ENCODE data around the gene UBXN6. TPM values are rescaled to one million over a fixed set of nuclear protein-coding genes. Genes with fewer than 3 reads are reported as not detected.

Gene UBXN6
- total RNA-seq, 1 donor from 2014 or later = 560 TPM

DNA sequence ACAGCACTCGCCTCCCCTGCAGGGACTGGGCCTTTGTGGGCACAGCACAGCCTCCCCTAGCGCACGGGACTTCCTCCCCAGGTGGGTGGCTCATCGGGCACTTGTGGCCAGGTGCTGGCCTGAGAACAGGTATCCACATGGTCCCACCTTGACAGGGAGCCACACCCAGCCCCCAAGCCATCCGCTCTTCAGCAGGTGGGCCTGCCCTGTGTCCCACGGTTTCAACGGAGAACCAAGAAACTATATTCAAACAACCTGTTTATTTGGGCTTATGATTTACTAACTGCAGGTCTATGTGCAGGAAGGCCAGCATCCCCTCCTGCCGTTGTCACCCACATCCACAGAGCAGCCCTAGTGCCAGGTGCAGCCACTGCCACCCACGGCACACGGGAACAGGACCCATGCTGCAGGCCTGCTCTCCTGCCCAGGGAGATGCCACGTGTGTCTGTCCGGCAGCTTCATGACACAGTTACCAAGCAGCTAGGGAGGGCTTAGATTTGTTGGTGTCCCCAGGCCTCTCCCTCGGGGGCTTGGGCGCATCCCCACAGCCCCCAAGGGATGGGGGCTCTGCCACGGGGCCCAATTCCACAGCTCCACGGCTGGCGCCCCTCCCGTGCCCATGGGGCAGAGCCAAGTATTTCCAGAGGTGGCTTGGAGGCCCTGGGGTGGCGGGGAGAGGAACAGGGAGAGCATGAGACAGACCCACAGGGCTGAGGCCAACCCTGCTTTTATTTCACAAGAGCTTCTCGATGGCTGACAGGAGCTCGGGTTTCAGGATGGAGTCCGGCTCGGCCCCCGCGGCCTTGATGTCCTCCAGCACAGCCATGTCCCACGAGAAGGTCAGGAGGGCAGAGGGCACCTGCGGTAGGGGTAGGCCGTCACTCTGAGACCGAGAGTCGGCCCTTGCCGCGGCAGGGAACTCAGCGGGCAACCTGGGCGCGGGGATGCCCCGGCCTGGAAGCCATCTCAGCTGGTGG lies 12.5 kb downstream of the UBXN6 start:
- peaks cover 54 to 59% of the 10 kb centered on the region in 2 donors for H3K36me3 ChIP-seq
- no peak for DNase-seq (ENCODE audit: low spot score in 2 of 2)
- no peaks in the 10 kb centered on the region for H3K27me3 ChIP-seq
- intact Hi-C loops (cut with DNase I) = no loop called here
- H3K4me1 ChIP-seq = peaks cover 0 to 12% of the 10 kb centered on the region in 2 donors
- H3K9me3 ChIP-seq = no peaks in the 10 kb centered on the region
- H3K4me3 ChIP-seq = no peak overlapping the region
- H3K27ac ChIP-seq = no peak overlapping the region
- TF ChIP-seq, protein P1, sequence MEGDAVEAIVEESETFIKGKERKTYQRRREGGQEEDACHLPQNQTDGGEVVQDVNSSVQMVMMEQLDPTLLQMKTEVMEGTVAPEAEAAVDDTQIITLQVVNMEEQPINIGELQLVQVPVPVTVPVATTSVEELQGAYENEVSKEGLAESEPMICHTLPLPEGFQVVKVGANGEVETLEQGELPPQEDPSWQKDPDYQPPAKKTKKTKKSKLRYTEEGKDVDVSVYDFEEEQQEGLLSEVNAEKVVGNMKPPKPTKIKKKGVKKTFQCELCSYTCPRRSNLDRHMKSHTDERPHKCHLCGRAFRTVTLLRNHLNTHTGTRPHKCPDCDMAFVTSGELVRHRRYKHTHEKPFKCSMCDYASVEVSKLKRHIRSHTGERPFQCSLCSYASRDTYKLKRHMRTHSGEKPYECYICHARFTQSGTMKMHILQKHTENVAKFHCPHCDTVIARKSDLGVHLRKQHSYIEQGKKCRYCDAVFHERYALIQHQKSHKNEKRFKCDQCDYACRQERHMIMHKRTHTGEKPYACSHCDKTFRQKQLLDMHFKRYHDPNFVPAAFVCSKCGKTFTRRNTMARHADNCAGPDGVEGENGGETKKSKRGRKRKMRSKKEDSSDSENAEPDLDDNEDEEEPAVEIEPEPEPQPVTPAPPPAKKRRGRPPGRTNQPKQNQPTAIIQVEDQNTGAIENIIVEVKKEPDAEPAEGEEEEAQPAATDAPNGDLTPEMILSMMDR (IDR thresholded peaks at IDR 0.05) = no peak

DNA sequence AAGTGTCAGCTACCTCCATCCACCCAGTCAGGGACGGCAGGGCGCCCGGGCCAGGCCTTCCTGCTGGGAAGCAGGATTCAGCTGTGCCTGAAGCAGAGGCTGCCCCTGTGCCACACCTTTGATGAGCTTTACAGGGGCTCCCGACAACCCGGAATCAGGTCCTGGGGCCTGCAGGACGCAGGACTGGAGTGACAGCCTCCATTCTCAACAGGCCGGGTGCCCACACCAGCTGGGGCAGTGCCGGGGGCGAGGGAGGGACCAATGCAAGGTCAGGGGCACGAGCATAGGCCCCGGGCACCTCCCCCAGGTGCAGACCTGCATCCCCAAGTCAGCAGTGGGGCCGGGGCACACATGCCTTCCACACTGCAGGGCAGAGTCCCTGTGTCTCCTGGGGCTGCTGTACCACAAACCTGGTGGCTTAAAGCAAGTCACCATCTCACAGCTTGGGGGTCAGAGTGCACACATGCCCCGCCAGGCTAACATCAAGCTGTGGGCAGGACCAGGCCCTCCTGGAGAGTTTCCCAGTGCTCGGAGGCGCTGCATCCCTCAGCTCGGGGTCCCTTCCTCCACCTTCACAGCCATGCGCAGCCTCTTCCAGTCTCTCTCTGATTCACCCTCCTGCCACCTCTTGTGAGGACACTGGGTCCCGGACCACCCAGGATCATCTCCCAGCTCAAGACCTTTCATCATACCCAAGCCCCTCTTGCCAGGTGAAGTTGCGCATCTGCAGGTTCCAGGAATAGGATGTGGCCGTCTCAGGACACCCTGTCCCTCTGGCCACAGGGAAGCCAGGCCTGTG lies 13.4 kb downstream of the UBXN6 start:
- H3K27ac ChIP-seq = no peak overlapping the region
- no peak overlapping the region for H3K4me3 ChIP-seq
- TF ChIP-seq, protein P1 (IDR thresholded peaks at IDR 0.05) = no peak
- no peak for DNase-seq (ENCODE audit: low spot score in 2 of 2)
- peaks cover 45 to 50% of the 10 kb centered on the region in 2 donors for H3K36me3 ChIP-seq
- H3K9me3 ChIP-seq = no peaks in the 10 kb centered on the region
- no peaks in the 10 kb centered on the region for H3K27me3 ChIP-seq
- intact Hi-C loops (cut with DNase I) = no loop called here
- H3K4me1 ChIP-seq = peaks cover 0 to 7% of the 10 kb centered on the region in 2 donors

DNA sequence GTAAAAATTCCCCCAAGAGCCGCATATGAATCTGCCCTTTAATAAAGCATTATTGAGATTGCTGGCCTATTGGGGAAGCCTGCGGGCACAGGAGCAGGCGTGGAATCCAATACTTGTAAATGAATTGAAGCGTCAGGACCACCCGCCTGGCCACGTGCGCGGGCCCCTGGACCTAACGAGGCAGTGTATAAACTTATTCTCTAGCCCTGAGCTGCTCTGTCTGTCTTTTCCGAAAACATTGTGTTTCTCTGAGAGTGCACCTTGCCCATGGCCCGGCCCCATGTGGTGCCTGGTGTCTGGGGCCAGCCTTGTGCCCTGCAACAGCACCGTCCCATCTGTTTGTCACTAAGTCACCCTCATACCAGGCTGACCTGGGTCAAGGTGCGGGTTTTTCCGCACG lies 14.4 kb downstream of the UBXN6 start:
- no peaks in the 10 kb centered on the region for H3K27me3 ChIP-seq
- peaks cover 37 to 40% of the 10 kb centered on the region in 2 donors for H3K36me3 ChIP-seq
- DNase-seq (ENCODE audit: low spot score in 2 of 2) = no peak
- TF ChIP-seq, protein P1 (IDR thresholded peaks at IDR 0.05) = no peak
- H3K4me1 ChIP-seq = no peaks in the 10 kb centered on the region
- no peak overlapping the region for H3K27ac ChIP-seq
- intact Hi-C loops (cut with DNase I) = no loop called here
- H3K4me3 ChIP-seq = no peak overlapping the region
- no peaks in the 10 kb centered on the region for H3K9me3 ChIP-seq

DNA sequence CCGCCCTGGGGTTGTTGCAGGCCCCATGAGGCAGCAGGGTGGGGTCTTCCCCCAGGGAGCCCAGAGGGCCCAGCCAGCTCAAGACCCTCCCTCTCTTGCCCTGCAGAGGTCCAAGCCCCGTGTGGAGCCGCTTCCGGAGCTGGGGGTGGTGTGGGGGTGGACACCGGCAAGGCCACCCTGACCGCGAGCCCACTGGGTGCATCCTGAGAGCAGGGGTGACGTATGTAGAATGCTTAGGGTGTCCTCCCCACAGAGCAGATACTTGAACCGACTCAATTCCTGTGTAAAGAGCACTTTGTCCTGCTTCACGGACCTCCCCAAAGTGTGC lies 14.8 kb downstream of the UBXN6 start:
- no peak overlapping the region for H3K4me3 ChIP-seq
- TF ChIP-seq, protein P1 (IDR thresholded peaks at IDR 0.05) = no peak

DNA sequence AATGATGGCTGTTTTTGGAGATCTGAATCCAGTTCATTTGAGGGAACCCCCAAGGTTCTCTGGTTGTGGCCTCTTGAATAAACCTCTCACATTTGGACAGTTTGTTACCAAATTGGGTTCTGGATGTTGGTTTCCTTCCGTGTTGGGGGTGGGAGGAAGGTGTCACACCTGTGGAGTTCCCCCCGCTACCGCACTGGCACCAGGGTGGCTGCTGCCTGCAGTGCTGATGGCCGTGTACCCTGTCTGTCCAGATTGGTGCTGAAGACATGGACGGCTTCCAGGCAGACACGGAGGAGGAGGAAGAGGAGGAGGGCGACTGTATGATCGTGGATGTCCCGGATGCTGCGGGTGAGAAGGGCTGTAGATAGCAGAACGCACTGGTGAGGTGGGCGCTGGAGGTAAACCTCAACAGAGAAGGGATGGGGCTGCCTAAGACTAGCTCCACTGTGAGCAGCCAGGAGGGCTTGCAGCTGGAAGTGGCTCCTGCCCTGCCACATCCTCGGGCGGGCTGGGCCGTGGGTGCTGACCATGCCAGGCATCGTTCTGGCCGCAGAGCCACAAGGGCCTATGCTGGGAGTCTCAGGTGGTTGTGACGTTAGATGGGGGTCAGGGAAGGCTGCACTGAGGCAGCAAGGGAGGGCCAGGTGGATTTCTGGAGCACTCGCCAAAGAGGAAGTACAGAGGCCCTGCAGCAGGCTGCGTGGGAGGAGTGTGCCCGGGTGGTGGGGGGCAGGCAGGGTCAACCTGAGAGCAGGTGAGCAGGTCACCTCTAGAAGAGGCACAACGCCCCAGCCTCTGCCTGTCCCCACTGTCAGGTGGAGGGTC lies 15.4 kb downstream of the UBXN6 start:
- intact Hi-C loops (cut with DNase I) = no loop called here
- H3K36me3 ChIP-seq = peaks cover 27 to 30% of the 10 kb centered on the region in 2 donors

More for the DNA sequence above, 14.8 kb downstream of the UBXN6 start:
- Histone ChIP-seq H3K27ac (no peak overlapping the region), H3K27me3 (no peaks in the 10 kb centered on the region), H3K9me3 (no peaks in the 10 kb centered on the region), H3K36me3 (peaks cover 33 to 36% of the 10 kb centered on the region in 2 donors), H3K4me1 (no peaks in the 10 kb centered on the region)
- intact Hi-C loops (cut with DNase I) = no loop called here
- DNase-seq (ENCODE audit: low spot score in 2 of 2) = no peak

More for the DNA sequence above, 15.4 kb downstream of the UBXN6 start:
- no peak overlapping the region for H3K4me3 ChIP-seq
- no peaks in the 10 kb centered on the region for H3K4me1 ChIP-seq
- no peaks in the 10 kb centered on the region for H3K9me3 ChIP-seq
- TF ChIP-seq, protein P1 (IDR thresholded peaks at IDR 0.05) = no peak
- H3K27ac ChIP-seq = no peak overlapping the region
- no peak for DNase-seq (ENCODE audit: low spot score in 2 of 2)
- H3K27me3 ChIP-seq = no peaks in the 10 kb centered on the region

Measured in ascending aorta (tissue), 2 donors.